Occipital lobe (tissue), 2 donors: Measurements from ENCODE around the gene EXOC3. TPM values are rescaled to one million over a fixed set of nuclear protein-coding genes. Genes with fewer than 3 reads are reported as not detected.
A peak's percentile ranks its signal among the peaks of the same experiment; 100 is the strongest.
"Not testable (repeated sequence)": the region's sequence is repeated elsewhere in the genome, so short reads cannot be mapped to it uniquely, and the experiment has no call there.

ENCODE experiments used
- DNase-seq: peaks from one replicate; lab custom pipeline; 2025; lab: John Stamatoyannopoulos, UW
- total RNA-seq: library from RNA; depleted of rRNA; stranded (reverse); fragments of >200 nt; gene quantifications from one replicate; pipeline ENCODE4 v1.2.3, GENCODE V29; 2014

The EXOC3 gene
- total RNA-seq, 1 donor from 2014 or later = 21.5 TPM

DNA sequence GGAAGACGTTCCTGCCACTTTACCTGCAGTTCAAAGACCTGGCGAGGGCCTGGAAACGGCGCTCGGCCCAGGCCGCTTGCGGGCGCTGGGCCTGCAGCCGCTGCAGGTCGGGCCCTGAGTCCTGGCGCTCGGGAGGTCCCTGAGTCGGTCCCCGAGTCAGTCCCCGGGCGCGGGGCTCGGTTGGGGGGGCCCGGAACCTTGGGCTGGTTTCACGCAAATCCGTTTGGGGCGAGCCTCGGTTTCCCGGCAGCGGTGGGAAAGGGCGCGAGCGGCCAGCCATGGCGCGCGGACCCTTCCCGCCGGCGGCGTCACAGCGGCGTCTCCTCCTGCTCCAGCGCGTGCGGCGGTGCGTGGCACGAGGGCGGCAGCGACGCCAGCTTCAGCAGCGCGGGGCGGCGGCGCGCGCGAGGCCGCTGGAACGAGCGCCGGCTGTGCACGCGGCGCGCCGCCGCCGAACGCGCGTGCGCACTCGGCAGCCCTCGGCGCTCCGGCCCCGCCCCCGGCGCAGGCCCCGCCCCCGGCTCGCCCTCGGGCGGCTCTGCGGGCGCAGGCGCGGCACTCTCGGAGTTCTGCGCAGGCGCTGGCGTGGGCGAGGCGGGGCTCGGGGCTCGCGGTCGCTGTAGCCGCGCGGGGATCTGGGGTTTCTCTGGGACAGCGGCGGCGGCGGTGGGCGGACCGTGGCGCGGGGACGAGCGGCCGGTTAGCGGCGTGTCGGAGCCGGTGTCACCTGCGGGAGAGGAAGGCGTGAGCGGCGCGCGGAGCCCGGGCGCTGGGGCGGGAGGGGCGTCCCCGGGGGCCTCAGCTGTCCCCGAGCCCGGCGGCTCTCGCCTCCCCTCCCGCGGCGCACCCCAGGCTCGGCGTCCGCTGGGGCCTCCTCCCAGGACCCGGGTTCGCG, 29.9 kb downstream of the EXOC3 start:
- DNase-seq = peak; percentile 77

DNA sequence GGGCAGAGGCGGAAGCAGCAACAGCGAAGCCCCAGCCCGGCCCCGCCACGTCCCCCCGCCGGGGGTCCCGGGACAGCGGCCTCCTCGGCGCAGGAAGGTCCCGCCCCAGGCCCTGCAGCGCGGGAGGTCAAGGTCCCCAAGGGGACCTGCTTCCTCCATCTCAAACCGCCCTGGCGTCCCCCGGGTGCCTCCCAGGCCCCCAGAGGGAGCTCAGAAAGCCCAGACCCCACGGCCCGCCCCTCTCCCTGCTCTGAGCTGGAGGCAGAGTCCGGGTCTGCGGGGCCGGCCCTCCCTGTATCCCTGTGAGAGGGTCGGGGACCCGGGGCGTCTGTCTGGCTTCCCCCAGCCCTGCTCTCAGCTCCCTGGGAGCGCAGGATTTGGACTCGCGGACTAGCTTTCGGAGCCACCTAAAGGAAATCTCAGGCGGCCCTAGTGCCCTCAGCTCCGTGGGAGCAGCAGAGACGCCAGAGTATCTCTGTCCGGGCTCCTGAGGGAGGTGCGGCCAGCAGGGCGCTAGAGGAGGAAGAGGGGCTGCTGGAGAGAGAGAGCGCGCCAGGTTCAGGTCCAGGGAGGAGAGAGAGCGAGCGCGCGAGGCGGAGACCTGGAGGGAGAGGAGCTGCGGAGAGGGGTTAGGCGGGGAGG, 30.7 kb downstream of the EXOC3 start:
- no peak for DNase-seq

DNA sequence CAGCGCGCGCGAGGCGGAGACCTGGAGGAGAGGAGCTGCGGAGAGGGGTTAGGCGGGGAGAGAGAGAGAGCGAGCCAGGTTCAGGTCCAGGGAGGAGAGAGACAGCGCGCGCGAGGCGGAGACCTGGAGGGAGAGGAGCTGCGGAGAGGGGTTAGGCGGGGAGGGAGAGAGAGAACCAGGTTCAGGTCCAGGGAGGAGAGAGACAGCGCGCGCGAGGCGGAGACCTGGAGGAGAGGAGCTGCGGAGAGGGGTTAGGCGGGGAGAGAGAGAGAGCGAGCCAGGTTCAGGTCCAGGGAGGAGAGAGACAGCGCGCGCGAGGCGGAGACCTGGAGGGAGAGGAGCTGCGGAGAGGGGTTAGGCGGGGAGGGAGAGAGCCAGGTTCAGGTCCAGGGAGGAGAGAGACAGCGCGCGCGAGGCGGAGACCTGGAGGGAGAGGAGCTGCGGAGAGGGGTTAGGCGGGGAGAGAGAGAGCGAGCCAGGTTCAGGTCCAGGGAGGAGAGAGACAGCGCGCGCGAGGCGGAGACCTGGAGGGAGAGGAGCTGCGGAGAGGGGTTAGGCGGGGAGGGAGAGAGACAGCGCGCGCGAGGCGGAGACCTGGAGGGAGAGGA, 31.4 kb downstream of the EXOC3 start:
- DNase-seq = not testable (repeated sequence)

DNA sequence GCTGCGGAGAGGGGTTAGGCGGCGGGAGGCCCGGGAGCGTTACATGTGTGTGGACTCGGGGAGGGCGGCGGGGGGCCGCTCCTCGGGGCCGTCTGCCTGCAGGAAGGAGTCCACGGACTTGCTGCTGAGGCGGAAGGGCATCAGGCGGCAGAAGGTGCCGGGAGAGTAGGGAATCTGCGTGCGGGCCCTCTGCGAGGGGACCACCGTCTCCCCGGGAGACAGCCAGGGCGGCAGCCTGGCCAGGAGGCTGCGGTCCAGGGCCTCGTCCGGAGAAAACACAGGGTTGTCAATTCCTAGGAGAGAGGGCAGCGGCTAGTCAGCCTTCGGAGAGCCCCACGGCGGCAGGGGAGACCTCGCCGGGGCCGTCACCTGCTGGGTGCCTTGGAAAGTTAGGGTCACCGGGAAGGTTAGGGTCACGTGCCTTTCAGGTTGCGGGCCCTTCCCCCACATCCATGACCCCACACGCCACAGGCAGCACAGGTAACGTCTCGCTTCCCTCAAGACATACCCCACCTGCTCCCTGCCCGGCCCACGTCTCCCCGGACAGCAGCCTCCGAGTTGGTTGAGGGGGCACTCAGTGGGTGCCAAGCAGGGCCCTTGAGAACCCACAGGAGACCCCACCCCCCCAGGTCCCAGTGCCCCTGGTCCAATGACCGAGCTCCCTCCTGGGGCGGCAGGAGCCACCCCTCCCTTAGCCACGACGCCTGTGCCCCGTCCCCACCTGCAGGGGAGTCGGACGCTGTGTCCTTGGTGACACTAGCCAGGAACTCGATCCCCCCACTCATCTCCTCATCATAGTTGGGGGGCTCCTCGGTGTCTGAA, 32.1 kb downstream of the EXOC3 start:
- DNase-seq = no peak

GRCh38 chr5:475704-476101, 32.7 kb downstream of the EXOC3 start:
- DNase-seq = no peak

DNA sequence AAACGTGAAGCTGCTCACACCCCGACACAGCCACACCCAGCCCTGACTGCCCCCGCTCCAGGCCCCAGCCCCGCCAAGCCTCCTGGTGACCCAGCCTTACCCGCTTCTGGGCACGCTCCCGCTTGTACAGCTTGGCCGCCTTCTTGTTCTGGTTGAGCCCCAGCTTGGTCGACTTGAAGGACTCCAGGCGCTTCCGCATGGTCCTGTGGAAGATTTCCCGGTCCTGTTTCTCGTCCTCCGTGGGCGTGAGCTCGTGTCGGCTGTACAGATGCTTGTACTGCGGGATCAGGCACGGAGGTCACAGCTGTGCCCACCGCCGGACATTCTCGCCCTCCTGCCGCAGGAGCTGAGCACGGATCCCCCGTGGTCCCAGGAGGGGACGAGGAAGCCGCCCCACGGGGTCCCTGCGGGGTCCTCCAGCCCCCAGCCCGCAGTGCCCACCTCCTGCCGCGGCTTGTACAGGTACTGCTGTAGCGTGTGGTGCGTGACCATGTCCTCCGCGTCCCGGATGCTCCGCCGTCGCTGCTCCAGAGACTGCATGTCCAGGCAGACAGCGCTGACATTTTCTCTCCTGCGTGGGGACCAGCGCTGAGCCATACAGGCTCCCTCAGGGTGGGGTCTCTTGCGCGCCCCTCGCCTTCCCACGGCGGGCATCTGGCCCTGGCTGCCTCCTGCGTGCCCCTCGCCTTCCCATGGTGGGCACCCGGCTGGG, 33.3 kb downstream of the EXOC3 start:
- DNase-seq = no peak

DNA sequence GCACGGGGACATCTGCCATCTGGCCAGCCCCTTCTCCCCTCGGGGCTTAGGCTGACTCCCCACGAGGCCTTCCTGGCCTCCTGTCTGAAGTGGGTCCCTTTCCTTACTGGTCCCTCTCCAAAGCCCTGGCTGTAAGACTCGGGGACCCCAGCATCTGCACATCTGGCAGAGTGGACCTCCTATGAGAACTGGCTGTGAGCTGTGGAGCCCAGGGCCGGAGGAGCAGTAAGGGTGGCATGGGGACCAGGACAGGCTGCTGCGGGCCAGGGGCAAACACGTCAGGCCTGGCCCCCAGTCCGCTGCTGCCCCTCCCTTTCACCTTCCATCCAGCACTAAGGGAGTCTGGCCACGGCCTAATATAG, 33.8 kb downstream of the EXOC3 start:
- no peak for DNase-seq

DNA sequence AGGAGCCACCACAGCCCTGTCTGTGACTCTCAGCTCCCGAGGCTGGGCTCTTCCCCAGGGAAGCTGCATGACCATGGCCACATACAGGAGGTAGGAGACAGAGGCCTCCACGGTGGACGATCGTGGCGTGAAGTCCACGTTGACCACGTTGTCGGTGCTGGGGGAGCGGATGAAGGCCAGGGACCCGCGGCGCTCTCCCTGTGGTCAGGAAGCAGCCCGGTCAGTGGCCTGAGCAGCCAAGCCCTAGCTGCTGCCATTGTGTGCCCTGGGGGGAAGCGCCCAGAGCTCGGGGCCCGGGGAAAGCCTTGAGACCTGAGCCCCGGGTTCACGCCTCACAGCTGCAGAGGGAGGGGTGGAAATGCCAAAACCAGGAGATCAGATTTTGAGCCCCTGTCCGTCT, 34.3 kb downstream of the EXOC3 start:
- DNase-seq = no peak

- no peak for DNase-seq
Measured at GRCh38 chr5:477871-478270, 34.9 kb downstream of the EXOC3 start.

DNA sequence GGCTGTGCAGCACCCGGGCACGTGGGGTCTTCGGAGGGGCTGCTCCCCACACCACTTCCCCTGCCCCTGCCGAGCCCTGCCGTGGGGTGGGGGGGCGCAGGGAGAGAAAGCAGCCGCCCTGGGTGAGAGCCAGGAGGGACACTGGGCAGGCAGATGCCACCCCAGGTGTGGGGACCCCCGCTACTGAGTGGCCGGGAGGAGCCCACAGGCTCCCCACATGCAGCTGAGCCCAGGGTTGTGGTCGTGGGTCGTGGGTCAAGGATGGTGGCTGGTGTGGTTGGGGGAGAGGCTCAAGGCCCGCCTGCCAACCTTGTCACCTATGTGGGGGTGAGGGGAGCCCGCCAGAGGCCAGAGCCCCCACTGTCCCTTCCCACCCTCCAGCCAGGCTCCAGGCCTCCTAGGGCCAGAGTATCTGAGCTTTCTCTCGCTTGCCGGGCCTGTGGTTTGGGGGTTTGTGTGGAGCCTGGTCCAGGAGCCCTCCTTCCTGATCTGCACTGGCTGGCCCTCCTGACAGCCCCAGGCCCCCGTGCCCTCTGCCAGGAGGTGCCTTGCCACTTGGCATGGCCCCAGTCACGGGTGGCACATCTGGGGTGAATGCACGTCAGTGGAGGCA, 35.5 kb downstream of the EXOC3 start:
- no peak for DNase-seq

- no peak for DNase-seq
Measured at GRCh38 chr5:478982-479535, 36.1 kb downstream of the EXOC3 start.

GRCh38 chr5:479566-480319, 36.8 kb downstream of the EXOC3 start:
- DNase-seq = no peak

DNA sequence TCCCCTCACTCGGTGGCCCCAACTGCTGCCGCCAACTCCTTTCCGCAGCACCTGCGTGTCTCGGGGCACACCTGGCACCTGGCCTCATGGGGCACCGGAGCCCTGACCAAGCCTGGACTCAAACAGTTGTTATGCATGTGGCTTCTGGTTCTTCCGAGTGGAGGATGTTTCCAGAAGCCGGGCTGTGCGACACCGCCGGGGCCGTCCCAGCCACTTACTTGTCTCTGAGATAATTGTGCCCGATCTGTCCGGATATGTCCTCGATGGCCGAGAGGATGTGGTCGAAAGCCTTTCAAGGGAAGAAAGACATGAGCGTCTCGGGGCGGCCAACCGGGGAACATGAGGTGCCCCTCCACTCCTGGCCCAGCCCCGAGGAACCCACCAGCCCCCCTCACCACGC, 38.4 kb downstream of the EXOC3 start:
- DNase-seq = no peak

DNA sequence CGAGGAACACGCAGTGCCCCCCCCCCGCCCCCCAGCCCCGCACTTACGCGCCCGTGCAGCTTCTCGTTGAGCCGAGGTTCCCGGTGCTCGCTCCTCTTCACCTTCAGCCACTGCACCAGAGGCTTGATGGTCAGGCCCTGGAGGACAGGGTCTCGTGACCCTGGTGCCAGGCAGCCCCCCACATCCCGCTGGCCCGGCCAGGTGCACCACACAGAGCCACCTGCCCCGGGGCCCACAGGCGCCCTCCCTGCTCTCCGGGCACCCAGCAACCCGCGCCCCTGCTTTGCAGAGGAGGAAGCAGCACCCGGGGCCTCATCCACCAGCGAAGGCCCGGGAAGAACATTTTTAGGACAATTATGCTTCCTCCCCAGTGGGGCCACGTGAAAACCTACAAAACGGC, 39.0 kb downstream of the EXOC3 start:
- DNase-seq = no peak

- no peak for DNase-seq
Measured at GRCh38 chr5:482506-482905, 39.5 kb downstream of the EXOC3 start.

GRCh38 chr5:483011-483410, 40.0 kb downstream of the EXOC3 start:
- no peak for DNase-seq

DNA sequence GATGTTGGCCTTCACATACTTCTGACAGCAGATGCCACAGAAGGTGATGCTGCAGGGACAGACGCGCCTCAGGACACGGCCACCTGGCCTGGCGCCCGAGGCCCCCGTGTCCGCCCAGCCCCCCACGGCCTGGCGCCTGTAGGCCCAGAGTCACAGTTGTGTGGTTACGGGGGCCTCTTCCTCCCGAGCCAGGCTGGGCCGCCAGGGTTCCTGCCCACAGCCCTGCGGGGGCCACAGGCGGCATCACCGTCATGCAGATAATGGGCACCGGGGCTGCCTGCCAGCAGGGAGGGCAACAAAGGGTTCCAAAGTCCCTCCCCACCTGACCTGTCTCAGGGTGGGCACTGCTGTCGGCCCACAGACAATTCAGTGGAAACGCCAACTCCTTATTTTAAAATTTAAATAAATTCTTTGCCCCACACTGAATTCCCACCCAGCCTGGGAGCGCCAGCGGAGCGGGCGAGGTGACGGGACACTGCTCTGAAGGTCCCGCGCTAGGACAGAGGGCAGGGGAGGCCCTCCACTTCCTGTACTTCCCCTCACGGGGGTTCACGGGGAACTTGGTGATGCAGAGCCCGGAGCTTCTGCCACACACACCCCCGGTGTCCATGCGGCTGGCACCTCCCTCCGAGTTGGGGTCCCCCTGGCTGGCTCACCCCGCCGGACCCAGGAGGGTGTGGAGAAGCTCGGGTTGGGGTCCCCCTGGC, 40.6 kb downstream of the EXOC3 start:
- no peak for DNase-seq

DNA sequence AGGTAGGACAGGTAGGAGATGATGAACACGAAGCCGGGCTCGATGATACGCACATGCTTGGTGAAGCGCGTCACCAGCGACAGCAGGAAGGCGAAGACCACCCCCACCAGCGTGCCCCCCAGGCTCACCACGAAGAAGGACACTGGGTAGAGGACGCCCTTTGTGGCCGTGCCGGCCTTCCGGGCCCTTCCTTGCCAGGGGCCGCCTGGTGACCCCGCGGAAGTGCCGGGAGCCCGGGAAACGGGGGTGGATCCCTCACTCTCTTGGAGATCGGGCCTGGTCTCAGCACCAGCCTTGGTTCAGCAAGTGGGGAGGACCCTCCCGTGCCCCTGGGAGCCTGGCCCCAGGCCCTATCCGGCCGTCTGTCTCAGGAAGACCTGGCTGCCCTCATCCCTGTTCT, 41.6 kb downstream of the EXOC3 start:
- no peak for DNase-seq
